ENCODE data around the gene GABRB1. TPM values are rescaled to one million over a fixed set of nuclear protein-coding genes. Genes with fewer than 3 reads are reported as not detected.

The GABRB1 gene
- total RNA-seq, 3 donors from 2014 or later = not detected

GRCh38 chr4:47221721-47222120 lies 190.4 kb downstream of the GABRB1 start:
- DNase-seq (no peak), ATAC-seq (no peak)
- no peaks in the 10 kb centered on the region for H3K36me3 Mint-ChIP-seq (ENCODE audit: insufficient read depth)
- no peaks in the 10 kb centered on the region for H3K9me3 Mint-ChIP-seq
- H3K4me3 Mint-ChIP-seq = no peak overlapping the region
- no peaks in the 10 kb centered on the region for H3K4me1 Mint-ChIP-seq (ENCODE audit: low read depth)
- H3K27me3 Mint-ChIP-seq (ENCODE audit: low read depth) = peaks cover 1% of the 10 kb centered on the region

DNA sequence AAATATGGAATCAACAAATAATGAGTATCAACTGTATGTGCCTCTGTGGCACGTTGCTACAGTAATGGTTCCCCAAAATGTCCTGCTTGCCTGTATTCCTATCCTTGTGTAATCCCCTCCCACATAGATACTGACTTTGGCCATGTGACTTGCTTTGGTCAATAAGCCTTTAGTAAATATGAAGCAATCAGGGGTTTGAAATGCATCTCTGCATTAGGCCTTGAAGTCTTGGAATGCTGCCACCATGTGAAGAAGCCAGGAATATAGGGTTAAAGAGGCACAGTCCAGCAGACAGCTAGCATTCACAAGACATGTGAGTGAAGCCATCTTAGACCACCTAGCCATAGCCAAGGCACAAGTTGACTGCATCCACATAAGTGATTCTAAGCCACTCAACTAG lies 190.9 kb downstream of the GABRB1 start:
- ATAC-seq = no peak
- no peaks in the 10 kb centered on the region for H3K36me3 Mint-ChIP-seq (ENCODE audit: insufficient read depth)
- no peaks in the 10 kb centered on the region for H3K4me1 Mint-ChIP-seq (ENCODE audit: low read depth)
- H3K27me3 Mint-ChIP-seq (ENCODE audit: low read depth) = peaks cover 1% of the 10 kb centered on the region
- no peaks in the 10 kb centered on the region for H3K9me3 Mint-ChIP-seq
- no peak overlapping the region for H3K4me3 Mint-ChIP-seq
- no peak for DNase-seq

GRCh38 chr4:47224361-47224760 lies 193.0 kb downstream of the GABRB1 start:
- no peak for DNase-seq
- H3K4me3 Mint-ChIP-seq = no peak overlapping the region
- H3K27me3 Mint-ChIP-seq (ENCODE audit: low read depth) = peaks cover 1% of the 10 kb centered on the region
- H3K4me1 Mint-ChIP-seq (ENCODE audit: low read depth) = no peaks in the 10 kb centered on the region
- no peaks in the 10 kb centered on the region for H3K36me3 Mint-ChIP-seq (ENCODE audit: insufficient read depth)
- H3K9me3 Mint-ChIP-seq = no peaks in the 10 kb centered on the region
- no peak for ATAC-seq

DNA sequence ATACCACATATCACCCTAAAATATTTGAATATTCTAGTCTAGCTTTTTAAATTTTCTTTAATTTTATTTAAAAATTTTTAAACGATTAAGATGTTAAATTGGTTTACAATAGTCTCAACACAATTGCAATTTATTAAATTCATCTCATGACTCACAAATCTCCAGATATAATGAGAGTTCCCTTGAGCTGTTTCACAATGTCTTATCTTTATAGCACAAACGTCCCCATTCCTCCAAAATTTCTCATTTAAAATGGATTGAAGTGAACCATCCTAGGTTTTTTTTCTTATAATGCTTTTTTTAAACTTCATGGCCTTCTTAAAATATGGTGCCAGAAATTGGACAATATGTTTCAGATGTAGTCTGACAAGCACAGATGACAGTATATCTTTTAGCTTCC lies 204.4 kb downstream of the GABRB1 start:
- no peaks in the 10 kb centered on the region for H3K4me1 Mint-ChIP-seq (ENCODE audit: low read depth)
- no peaks in the 10 kb centered on the region for H3K9me3 Mint-ChIP-seq
- no peaks in the 10 kb centered on the region for H3K36me3 Mint-ChIP-seq (ENCODE audit: insufficient read depth)
- no peak for ATAC-seq
- DNase-seq = no peak
- H3K4me3 Mint-ChIP-seq = no peak overlapping the region
- H3K27me3 Mint-ChIP-seq (ENCODE audit: low read depth) = no peaks in the 10 kb centered on the region

GRCh38 chr4:47238667-47239066 lies 207.3 kb downstream of the GABRB1 start:
- Mint-ChIP-seq H3K27me3 (ENCODE audit: low read depth) (no peaks in the 10 kb centered on the region), H3K9me3 (no peaks in the 10 kb centered on the region), H3K36me3 (ENCODE audit: insufficient read depth) (no peaks in the 10 kb centered on the region), H3K4me1 (ENCODE audit: low read depth) (no peaks in the 10 kb centered on the region), H3K4me3 (no peak overlapping the region)
- no peak for DNase-seq
- ATAC-seq = no peak

- Mint-ChIP-seq H3K27me3 (ENCODE audit: low read depth) (peaks cover 2% of the 10 kb centered on the region), H3K4me3 (no peak overlapping the region), H3K9me3 (no peaks in the 10 kb centered on the region), H3K36me3 (ENCODE audit: insufficient read depth) (no peaks in the 10 kb centered on the region), H3K4me1 (ENCODE audit: low read depth) (no peaks in the 10 kb centered on the region)
- ATAC-seq (no peak), DNase-seq (no peak)
Observed at GRCh38 chr4:47239649-47240048, 208.3 kb downstream of the GABRB1 start.

DNA sequence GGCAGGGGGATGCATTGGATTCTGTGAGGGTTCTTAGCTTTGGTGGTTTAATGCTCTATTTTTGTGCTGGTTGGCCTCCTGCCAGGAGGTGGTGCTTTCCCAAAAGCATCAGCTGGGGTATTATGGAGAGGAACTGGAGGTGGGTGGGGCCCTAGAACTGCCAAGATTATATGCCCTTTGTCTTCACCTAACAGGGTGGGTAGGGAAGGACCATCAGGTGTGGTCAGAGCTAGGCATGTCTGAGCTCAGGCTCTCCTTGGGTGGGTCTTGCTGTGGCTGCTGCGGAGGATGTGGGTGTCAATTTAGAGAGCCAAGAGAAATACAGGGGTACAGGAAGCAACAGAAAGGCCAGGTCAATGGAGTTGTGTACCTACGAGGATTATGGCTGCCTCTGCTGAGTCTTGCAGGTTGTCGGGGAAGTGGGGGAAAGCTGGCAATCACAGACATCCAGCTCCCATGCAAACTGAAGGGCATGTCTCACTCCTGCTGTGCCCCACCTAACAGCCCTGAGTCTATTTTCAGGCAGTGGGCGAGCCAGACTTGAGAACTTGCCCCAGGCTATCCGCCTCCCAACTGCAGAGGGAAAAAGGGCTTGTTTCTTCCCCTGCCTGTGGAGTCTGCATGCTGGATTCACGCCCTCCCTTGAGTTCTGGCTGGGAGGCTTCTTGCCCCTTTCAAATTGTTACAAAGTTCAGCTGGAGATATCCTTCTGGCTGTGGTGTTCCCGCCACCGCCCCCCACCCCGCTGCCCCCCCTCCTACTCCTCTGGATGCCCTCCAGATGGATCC lies 220.2 kb downstream of the GABRB1 start:
- Mint-ChIP-seq H3K4me1 (ENCODE audit: low read depth) (no peaks in the 10 kb centered on the region), H3K9me3 (peaks cover 19% of the 10 kb centered on the region), H3K4me3 (no peak overlapping the region), H3K36me3 (ENCODE audit: insufficient read depth) (no peaks in the 10 kb centered on the region), H3K27me3 (ENCODE audit: low read depth) (peaks cover 6% of the 10 kb centered on the region)
- DNase-seq = no peak
- ATAC-seq = no peak

- Mint-ChIP-seq H3K9me3 (no peaks in the 10 kb centered on the region), H3K4me1 (ENCODE audit: low read depth) (no peaks in the 10 kb centered on the region), H3K27me3 (ENCODE audit: low read depth) (peaks cover 2% of the 10 kb centered on the region), H3K36me3 (ENCODE audit: insufficient read depth) (no peaks in the 10 kb centered on the region), H3K4me3 (no peak overlapping the region)
- no peak for ATAC-seq
- no peak for DNase-seq
Observed at GRCh38 chr4:47263721-47264120, 232.4 kb downstream of the GABRB1 start.

DNA sequence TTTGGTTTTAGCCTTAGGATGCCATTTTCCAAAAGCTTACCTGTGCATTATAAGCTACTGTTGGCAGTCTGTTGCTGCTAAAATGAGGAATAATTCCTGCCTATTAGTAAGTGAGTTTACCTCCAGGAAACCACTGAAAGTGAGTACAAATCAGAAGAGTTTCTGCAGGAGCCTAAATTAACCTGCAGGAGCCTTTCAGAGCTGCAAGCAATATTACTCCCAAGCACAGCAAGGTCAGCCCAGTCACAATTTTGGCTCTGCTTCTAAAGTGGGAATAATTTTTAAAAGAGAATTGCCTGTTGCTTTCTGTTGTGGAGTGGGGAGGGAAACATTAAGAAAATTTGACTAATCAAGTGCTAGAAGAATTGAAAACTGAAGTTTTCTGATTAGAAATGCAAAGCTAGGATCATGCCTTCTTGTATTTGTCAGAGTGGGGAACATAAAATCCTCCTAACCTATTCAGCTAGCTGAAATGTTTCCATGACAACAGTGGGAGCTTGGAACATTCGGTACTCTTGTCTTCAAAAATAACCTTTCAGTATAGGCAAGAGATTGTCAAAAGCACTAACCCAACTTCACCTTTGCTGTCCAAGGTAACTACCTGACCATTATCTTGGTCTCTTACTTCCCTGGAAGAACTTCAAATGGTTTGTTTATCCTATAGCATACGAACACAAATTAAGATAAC lies 239.0 kb downstream of the GABRB1 start:
- Mint-ChIP-seq H3K36me3 (ENCODE audit: insufficient read depth) (no peaks in the 10 kb centered on the region), H3K9me3 (no peaks in the 10 kb centered on the region), H3K4me1 (ENCODE audit: low read depth) (no peaks in the 10 kb centered on the region), H3K27me3 (ENCODE audit: low read depth) (no peaks in the 10 kb centered on the region), H3K4me3 (no peak overlapping the region)
- ATAC-seq = no peak
- DNase-seq = no peak

DNA sequence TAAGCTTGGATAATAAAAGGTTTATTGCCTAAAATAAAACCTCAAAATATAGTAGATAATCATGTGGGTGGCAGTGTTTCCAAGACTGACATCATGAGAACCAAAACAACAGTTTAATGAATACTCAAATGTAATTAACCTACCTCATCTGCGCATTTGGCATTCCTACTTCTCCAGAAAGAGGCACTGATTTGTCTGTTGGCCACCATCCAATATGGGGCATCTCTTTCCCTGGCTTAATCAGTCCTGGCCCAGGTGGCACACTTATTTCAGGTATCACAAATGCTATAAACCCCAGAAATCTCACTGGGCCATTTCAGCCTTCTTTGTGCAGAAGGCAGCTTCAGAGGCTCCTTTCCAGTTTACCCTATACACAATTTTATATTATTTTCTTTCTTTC lies 239.9 kb downstream of the GABRB1 start:
- H3K4me3 Mint-ChIP-seq = no peak overlapping the region
- no peak for ATAC-seq
- no peaks in the 10 kb centered on the region for H3K27me3 Mint-ChIP-seq (ENCODE audit: low read depth)
- no peaks in the 10 kb centered on the region for H3K4me1 Mint-ChIP-seq (ENCODE audit: low read depth)
- no peak for DNase-seq
- H3K36me3 Mint-ChIP-seq (ENCODE audit: insufficient read depth) = no peaks in the 10 kb centered on the region
- H3K9me3 Mint-ChIP-seq = no peaks in the 10 kb centered on the region

DNA sequence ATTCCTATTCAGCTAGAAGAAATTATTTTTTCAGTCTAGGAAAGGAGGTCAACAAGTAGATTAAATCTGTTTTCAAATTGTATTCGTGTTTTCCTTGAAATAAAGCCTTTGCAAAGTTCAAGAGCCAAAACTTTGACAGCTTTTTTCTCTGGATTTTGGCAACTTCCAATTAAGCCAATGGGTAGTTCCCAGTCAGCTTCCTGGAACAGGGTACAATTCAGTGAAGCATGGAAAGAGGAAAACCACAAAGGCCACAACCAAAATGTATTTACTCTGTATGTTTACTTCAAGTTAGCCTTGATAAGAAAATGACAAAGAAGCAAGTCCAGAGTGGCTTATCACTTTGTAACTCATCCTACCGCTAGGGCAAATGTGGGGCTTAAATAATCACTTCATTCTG lies 243.5 kb downstream of the GABRB1 start:
- H3K27me3 Mint-ChIP-seq (ENCODE audit: low read depth) = peaks cover 3% of the 10 kb centered on the region
- ATAC-seq (no peak), DNase-seq (no peak)
- H3K36me3 Mint-ChIP-seq (ENCODE audit: insufficient read depth) = no peaks in the 10 kb centered on the region
- H3K9me3 Mint-ChIP-seq = no peaks in the 10 kb centered on the region
- H3K4me1 Mint-ChIP-seq (ENCODE audit: low read depth) = no peaks in the 10 kb centered on the region
- H3K4me3 Mint-ChIP-seq = no peak overlapping the region

DNA sequence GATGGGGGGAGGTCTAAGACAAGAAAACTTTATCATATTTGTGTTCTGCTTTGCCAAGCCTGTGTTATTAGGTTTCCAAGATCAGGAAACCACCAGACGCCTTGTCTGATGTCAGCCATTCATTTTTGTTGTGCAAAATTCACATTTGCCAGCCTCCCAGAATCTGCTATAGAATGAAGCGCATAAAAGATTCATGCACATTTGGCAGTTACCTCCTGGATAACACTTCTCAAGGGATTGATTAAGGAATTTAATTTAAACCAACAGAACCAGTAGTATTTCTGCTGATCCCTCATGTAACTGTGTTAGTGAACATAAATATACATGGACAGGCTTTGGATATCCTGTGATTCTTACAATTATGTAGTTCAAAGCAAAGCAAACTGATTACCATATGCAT lies 244.2 kb downstream of the GABRB1 start:
- Mint-ChIP-seq H3K4me1 (ENCODE audit: low read depth) (no peaks in the 10 kb centered on the region), H3K36me3 (ENCODE audit: insufficient read depth) (no peaks in the 10 kb centered on the region), H3K27me3 (ENCODE audit: low read depth) (peaks cover 3% of the 10 kb centered on the region), H3K9me3 (no peaks in the 10 kb centered on the region), H3K4me3 (no peak overlapping the region)
- DNase-seq = no peak
- ATAC-seq = no peak

- Mint-ChIP-seq H3K36me3 (ENCODE audit: insufficient read depth) (no peaks in the 10 kb centered on the region), H3K4me3 (no peak overlapping the region), H3K27me3 (ENCODE audit: low read depth) (peaks cover 5% of the 10 kb centered on the region), H3K4me1 (ENCODE audit: low read depth) (no peaks in the 10 kb centered on the region), H3K9me3 (no peaks in the 10 kb centered on the region)
- DNase-seq = no peak
- no peak for ATAC-seq
Observed at GRCh38 chr4:47278631-47279030, 247.3 kb downstream of the GABRB1 start.

- DNase-seq = no peak
Observed at GRCh38 chr4:47287735-47288134, 256.4 kb downstream of the GABRB1 start.

GRCh38 chr4:47289805-47290204 lies 258.4 kb downstream of the GABRB1 start:
- ATAC-seq (no peak), DNase-seq (no peak)
- Mint-ChIP-seq H3K4me1 (ENCODE audit: low read depth) (no peaks in the 10 kb centered on the region), H3K9me3 (no peaks in the 10 kb centered on the region), H3K4me3 (no peak overlapping the region), H3K27me3 (ENCODE audit: low read depth) (peaks cover 4% of the 10 kb centered on the region), H3K36me3 (ENCODE audit: insufficient read depth) (no peaks in the 10 kb centered on the region)

More at GRCh38 chr4:47287735-47288134, 256.4 kb downstream of the GABRB1 start:
- no peaks in the 10 kb centered on the region for H3K36me3 Mint-ChIP-seq (ENCODE audit: insufficient read depth)
- H3K27me3 Mint-ChIP-seq (ENCODE audit: low read depth) = peaks cover 2% of the 10 kb centered on the region
- no peak for ATAC-seq
- no peaks in the 10 kb centered on the region for H3K9me3 Mint-ChIP-seq
- no peak overlapping the region for H3K4me3 Mint-ChIP-seq
- H3K4me1 Mint-ChIP-seq (ENCODE audit: low read depth) = no peaks in the 10 kb centered on the region
